ENCODE data around the gene IMPG2. TPM values are rescaled to one million over a fixed set of nuclear protein-coding genes. Genes with fewer than 3 reads are reported as not detected.

The IMPG2 gene
- total RNA-seq, 1 experiment from 2014 or later = 0.04 TPM

DNA sequence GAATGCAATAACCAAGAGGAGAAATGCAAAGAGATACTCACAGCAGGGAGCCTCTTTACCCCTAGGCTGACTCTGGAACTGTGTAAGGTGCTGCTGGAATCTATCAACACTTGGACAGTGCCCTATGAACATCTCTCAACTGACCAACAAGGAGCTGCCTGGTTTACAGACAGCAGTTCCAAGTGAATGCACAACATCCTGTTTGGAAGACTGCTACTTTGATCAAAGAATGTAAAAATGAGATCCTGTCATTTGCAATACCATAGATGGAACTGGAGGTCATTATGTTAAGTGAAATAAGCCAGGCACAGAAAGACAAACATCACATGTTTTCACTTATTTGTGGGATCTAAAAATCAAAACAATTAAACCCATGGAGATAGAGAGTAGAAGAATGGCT lies 136.3 kb downstream of the IMPG2 start:
- Histone ChIP-seq H3K14ac (ENCODE audit: insufficient read depth, low read length) (no peak overlapping the region), H3K4ac (ENCODE audit: low read depth, low read length) (no peak overlapping the region), H2BK20ac (ENCODE audit: low read depth, low read length, poor library complexity, severe bottlenecking) (no peak overlapping the region), H2AK5ac (ENCODE audit: insufficient read length, low read length) (no peak overlapping the region), H2BK120ac (ENCODE audit: low read depth, low read length, poor library complexity, severe bottlenecking) (no peak overlapping the region), H3K79me1 (ENCODE audit: insufficient read depth, low read depth, low read length, poor library complexity, severe bottlenecking) (no peaks in the 10 kb centered on the region), H2BK15ac (ENCODE audit: low read depth, low read length) (no peak overlapping the region), H2BK5ac (ENCODE audit: insufficient read length, low read length) (no peak overlapping the region), H4K8ac (replicated peaks; ENCODE audit: insufficient read length, low read depth, low read length) (no peak overlapping the region), H3T11ph (ENCODE audit: low read length) (no peak overlapping the region), H3K79me2 (ENCODE audit: insufficient read depth, low read length) (no peaks in the 10 kb centered on the region), H3K9ac (ENCODE audit: extremely low read depth, insufficient read length, low read length) (no peak overlapping the region), H3K4me2 (ENCODE audit: insufficient read depth, insufficient read length, low read length) (no peak overlapping the region), H3K56ac (ENCODE audit: insufficient read length, low read depth, low read length) (no peak overlapping the region), H3K23me2 (ENCODE audit: insufficient read length, low read depth, low read length, poor library complexity, severe bottlenecking) (no peaks in the 10 kb centered on the region), H2AFZ (ENCODE audit: low read length) (no peak overlapping the region), H3K18ac (ENCODE audit: insufficient read length, low read depth, low read length) (no peak overlapping the region), H3K23ac (ENCODE audit: insufficient read length, low read depth, low read length) (no peak overlapping the region), H4K20me1 (ENCODE audit: control insufficient read depth, insufficient read depth, insufficient read length) (no peaks in the 10 kb centered on the region), H3K27me3 (ENCODE audit: insufficient read depth, low read length) (no peaks in the 10 kb centered on the region), H4K91ac (ENCODE audit: insufficient read length, low read depth, low read length) (no peak overlapping the region), H3K27ac (ENCODE audit: insufficient read length, low read depth, low read length) (no peak overlapping the region), H4K5ac (ENCODE audit: insufficient read length, low read depth, low read length) (no peak overlapping the region), H2BK12ac (ENCODE audit: insufficient read length, low read depth, low read length) (no peak overlapping the region), H3K4me1 (ENCODE audit: insufficient read depth, low read length) (no peaks in the 10 kb centered on the region), H3K9me3 (ENCODE audit: control insufficient read depth, low read depth, low read length) (no peaks in the 10 kb centered on the region)
- Mint-ChIP-seq H3K36me3 (ENCODE audit: insufficient read depth in 1 of 3, low read depth in 3 of 3) (no peaks in the 10 kb centered on the region), H3K4me3 (no peak overlapping the region), H3K27me3 (ENCODE audit: low read depth) (no peaks in the 10 kb centered on the region), H3K4me1 (no peaks in the 10 kb centered on the region), H3K27ac (no peak overlapping the region), H3K9me3 (peaks cover 0 to 4% of the 10 kb centered on the region in 2 experiments; a peak in 2 of 5 replicates)
- no peak for DNase-seq
- no peak for TF ChIP-seq CTCF (conservative IDR thresholded peaks at IDR 0.05)

Data from H9 (cell line).